K562 (cell line): ENCODE measurements around the gene GMDS. TPM values are rescaled to one million over a fixed set of nuclear protein-coding genes. Genes with fewer than 3 reads are reported as not detected.

Experiments
- CBFA2T3 ChIP-seq: fragments of 450-650 bp; IDR thresholded peaks from 2 replicates; pipeline ENCODE4 v1.6.1; 2017
- CCNT2 ChIP-seq: IDR thresholded peaks from 2 replicates; pipeline ENCODE4 v1.6.1; 2011; ENCODE audit warnings: borderline replicate concordance, low read depth, mild to moderate bottlenecking, moderate library complexity, mixed read lengths, low read length; ENCODE audit not compliant: insufficient read length; ENCODE audit errors: extremely low read depth
- CREM ChIP-seq: IDR thresholded peaks from 2 replicates; pipeline ENCODE4 v1.6.1; 2014; ENCODE audit warnings: antibody characterized with exemption, low read depth
- EP300 ChIP-seq: IDR thresholded peaks from 2 replicates; pipeline ENCODE4 v1.6.1; 2012; ENCODE audit warnings: low read length, improper control_type of control experiment
- FOSL1 ChIP-seq: fragments of 200-800 bp; sonication (Bioruptor generic); conservative IDR thresholded peaks from 2 replicates; pipeline ENCODE4 v1.6.1; 2016; ENCODE audit warnings: missing genetic modification characterization, missing compliant biosample characterization
- GATA2 ChIP-seq: sonication (generic); formaldehyde crosslinking; IDR thresholded peaks from 2 replicates; pipeline ENCODE4 v1.4.0; 2020; ENCODE audit warnings: mild to moderate bottlenecking, missing genetic modification reagents
- LEF1 ChIP-seq: fragments of 450-650 bp; IDR thresholded peaks from 2 replicates; pipeline ENCODE4 v1.6.1; 2016; ENCODE audit warnings: mild to moderate bottlenecking
- PATZ1 ChIP-seq: fragments of 250-450 bp; sonication (Bioruptor Pico); IDR thresholded peaks from 2 replicates; pipeline ENCODE4 v1.5.0; 2020; ENCODE audit warnings: mild to moderate bottlenecking, borderline replicate concordance
- REST ChIP-seq, 2 experiments: fragments of 450-650 bp; formaldehyde crosslinking in 1 of 2; IDR thresholded peaks; 2 replicates each; pipeline versions ENCODE4 v1.4.0 to v1.6.1; 2014 to 2020; ENCODE audit warnings: mild to moderate bottlenecking in 2 of 2, borderline replicate concordance in 1 of 2, low read depth in 1 of 2
- SMARCA4 ChIP-seq: fragments of 450-650 bp; IDR thresholded peaks from 2 replicates; pipeline ENCODE4 v1.6.1; 2016
- TFAM ChIP-seq: fragments of 250-450 bp; sonication (Bioruptor Pico); conservative IDR thresholded peaks from 2 replicates; pipeline ENCODE4 v1.5.0; 2021; ENCODE audit warnings: mild to moderate bottlenecking, moderate library complexity
- ZNF57 ChIP-seq: fragments of 450-650 bp; formaldehyde crosslinking; IDR thresholded peaks from 2 replicates; pipeline ENCODE4 v1.4.0; 2020; ENCODE audit warnings: mild to moderate bottlenecking, moderate library complexity
- ZNF79 ChIP-seq: fragments of 250-450 bp; sonication (Bioruptor Pico); IDR thresholded peaks from 2 replicates; pipeline ENCODE4 v1.4.0; 2020; ENCODE audit warnings: low read depth, mild to moderate bottlenecking, moderate library complexity
- ZZZ3 ChIP-seq: fragments of 450-650 bp; IDR thresholded peaks from 2 replicates; pipeline ENCODE4 v1.6.1; 2016; ENCODE audit warnings: antibody characterized with exemption, mild to moderate bottlenecking, moderate library complexity
- polyA plus RNA-seq, 8 experiments: library from polyadenylated mRNA; depleted of rRNA in 4 of 8; stranded (reverse) in 5 of 8; unstranded in 3 of 8; fragments of >200 nt; fragmentation: Nextera tagmentation in 2 of 8; fragmentation: Illumina TruSeq in 1 of 8; extraction: Ambion mirVana in 2 of 8; extraction: Trizol in 1 of 8; gene quantifications; 2 replicates each; pipeline versions ENCODE4 v1.2.1 to v1.2.3, GENCODE V29; 2011 to 2014; ENCODE audit warnings: inconsistent platforms in 1 of 8, missing spikeins in 1 of 8
- total RNA-seq, 7 experiments: library from RNA; depleted of rRNA in 6 of 7; stranded (reverse); fragments of >200 nt in 6 of 7; fragmentation: Illumina TruSeq in 2 of 7; extraction: Trizol in 2 of 7; gene quantifications; 2 replicates each; pipeline versions ENCODE4 v1.2.1 to v1.2.3, GENCODE V29; 2011 to 2021; ENCODE audit warnings: low replicate concordance in 1 of 7

GMDS gene
- total and polyA plus RNA-seq, 9 of the 15 experiments (the other 6 are each of a cell fraction or from before 2014, with no cell fraction given) = 0.48 to 31.8 (median 13.4) TPM

- peak; percentile 93 for TF ChIP-seq LEF1
- peak; percentile 66; the same call in 1 of the 2 replicates for TF ChIP-seq SMARCA4
- peak; percentile 16 for TF ChIP-seq CCNT2
- TF ChIP-seq REST (IDR thresholded peaks at IDR 0.05; ENCODE audit: borderline replicate concordance) = no peak
- TF ChIP-seq REST (CRISPR knock-in tag; IDR thresholded peaks at IDR 0.05; ENCODE audit: low read depth) = no peak
- no peak for TF ChIP-seq PATZ1 (CRISPR knock-in tag)
- peak; percentile 47; the same call in 1 of the 2 replicates for TF ChIP-seq FOSL1
- no peak for TF ChIP-seq ZNF57 (CRISPR knock-in tag)
- TF ChIP-seq TFAM (CRISPR knock-in tag) = no peak
- no peak for TF ChIP-seq ZZZ3
- TF ChIP-seq CBFA2T3 = peak; percentile 74
- 0 out of 2 replicates have a peak, but pooled peaks have one; percentile 36 for TF ChIP-seq ZNF79 (CRISPR knock-in tag)
- TF ChIP-seq GATA2 = peak; percentile 72
- TF ChIP-seq EP300 = peak; percentile 95
- 0 out of 2 replicates have a peak, but pooled peaks have one; percentile 35 for TF ChIP-seq CREM
Measured at GRCh38 chr6:1703923-1704322, 541.5 kb downstream of the GMDS start (continued).
